ENCODE results near the gene PDE6C.

DNA sequence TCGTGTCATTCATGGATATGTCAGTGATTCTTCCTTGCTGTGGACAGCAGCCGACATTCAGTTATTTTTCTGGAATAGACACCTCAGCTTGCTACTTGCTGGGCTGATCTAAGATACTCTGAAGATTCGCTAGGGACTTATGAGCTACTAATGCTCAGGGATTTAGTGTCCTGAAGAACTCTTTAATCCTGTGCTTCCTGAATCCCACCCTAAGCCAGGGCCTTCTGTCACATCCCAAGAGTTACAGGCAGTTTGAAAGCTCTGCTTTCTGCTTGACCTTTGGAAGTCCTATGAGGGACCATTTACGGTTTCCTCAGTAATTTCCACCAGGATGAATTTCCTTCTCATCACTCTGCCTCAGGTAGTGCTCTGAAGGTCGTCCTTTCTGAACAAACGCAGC is at the start of gene PDE6C:
- TF ChIP-seq YY1 (IDR thresholded peaks at IDR 0.05; ENCODE audit: low read depth) (no peak), RAD21 (IDR thresholded peaks at IDR 0.05; ENCODE audit: low read depth) (no peak), CREB1 (IDR thresholded peaks at IDR 0.05; ENCODE audit: low read depth) (no peak), CEBPB (IDR thresholded peaks at IDR 0.05) (no peak), TEAD4 (IDR thresholded peaks at IDR 0.05) (no peak), TAF1 (IDR thresholded peaks at IDR 0.05; ENCODE audit: low read depth) (no peak), NFIC (IDR thresholded peaks at IDR 0.05) (no peak), EP300 (IDR thresholded peaks at IDR 0.05; ENCODE audit: borderline replicate concordance) (no peak), TCF12 (IDR thresholded peaks at IDR 0.05; ENCODE audit: low read depth) (no peak), ZBTB7A (IDR thresholded peaks at IDR 0.05; ENCODE audit: low read depth) (no peak), EGR1 (IDR thresholded peaks at IDR 0.05) (no peak)
- TF ChIP-seq, protein P1, sequence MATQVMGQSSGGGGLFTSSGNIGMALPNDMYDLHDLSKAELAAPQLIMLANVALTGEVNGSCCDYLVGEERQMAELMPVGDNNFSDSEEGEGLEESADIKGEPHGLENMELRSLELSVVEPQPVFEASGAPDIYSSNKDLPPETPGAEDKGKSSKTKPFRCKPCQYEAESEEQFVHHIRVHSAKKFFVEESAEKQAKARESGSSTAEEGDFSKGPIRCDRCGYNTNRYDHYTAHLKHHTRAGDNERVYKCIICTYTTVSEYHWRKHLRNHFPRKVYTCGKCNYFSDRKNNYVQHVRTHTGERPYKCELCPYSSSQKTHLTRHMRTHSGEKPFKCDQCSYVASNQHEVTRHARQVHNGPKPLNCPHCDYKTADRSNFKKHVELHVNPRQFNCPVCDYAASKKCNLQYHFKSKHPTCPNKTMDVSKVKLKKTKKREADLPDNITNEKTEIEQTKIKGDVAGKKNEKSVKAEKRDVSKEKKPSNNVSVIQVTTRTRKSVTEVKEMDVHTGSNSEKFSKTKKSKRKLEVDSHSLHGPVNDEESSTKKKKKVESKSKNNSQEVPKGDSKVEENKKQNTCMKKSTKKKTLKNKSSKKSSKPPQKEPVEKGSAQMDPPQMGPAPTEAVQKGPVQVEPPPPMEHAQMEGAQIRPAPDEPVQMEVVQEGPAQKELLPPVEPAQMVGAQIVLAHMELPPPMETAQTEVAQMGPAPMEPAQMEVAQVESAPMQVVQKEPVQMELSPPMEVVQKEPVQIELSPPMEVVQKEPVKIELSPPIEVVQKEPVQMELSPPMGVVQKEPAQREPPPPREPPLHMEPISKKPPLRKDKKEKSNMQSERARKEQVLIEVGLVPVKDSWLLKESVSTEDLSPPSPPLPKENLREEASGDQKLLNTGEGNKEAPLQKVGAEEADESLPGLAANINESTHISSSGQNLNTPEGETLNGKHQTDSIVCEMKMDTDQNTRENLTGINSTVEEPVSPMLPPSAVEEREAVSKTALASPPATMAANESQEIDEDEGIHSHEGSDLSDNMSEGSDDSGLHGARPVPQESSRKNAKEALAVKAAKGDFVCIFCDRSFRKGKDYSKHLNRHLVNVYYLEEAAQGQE (IDR thresholded peaks at IDR 0.05; ENCODE audit: low read depth), result no peak
- TF ChIP-seq, protein P2, sequence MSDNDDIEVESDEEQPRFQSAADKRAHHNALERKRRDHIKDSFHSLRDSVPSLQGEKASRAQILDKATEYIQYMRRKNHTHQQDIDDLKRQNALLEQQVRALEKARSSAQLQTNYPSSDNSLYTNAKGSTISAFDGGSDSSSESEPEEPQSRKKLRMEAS (IDR thresholded peaks at IDR 0.05), result no peak

Data from Ishikawa (cell line).